ENCODE data around the gene SLC22A5.

The SLC22A5 gene

DNA sequence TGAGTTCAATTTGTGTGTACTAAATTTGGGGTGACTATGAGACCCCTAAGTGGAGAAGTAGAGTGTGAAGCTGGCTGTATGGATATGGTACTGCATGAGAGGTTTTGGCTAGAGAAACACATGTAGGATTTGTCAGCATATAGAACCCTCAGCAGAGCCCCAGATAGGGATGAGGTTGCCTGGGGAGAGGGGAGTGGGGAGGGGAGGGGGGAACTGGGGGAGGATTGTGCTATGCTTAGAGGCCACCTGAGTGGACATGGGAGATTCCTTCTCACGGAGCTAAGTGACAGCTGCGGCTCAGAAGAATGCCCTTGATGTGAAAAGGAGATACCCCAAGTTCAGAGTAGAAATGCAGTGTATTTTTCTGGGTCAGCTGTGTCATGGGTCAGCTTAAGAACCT lies 11.2 kb downstream of the SLC22A5 start:
- Histone ChIP-seq H3K23ac (ENCODE audit: low read length in 2 of 2) (no peak overlapping the region), H3K36me3 (ENCODE audit: control insufficient read depth in 1 of 2, insufficient read depth in 2 of 2, low read depth in 1 of 2, low read length in 2 of 2) (peaks cover 0 to 31% of the 10 kb centered on the region in 2 experiments), H3K79me1 (replicated peaks; ENCODE audit: low read length, poor library complexity, severe bottlenecking) (peaks cover 31% of the 10 kb centered on the region), H3K27me3 (ENCODE audit: control insufficient read depth in 1 of 2, insufficient read depth in 1 of 2, low read length in 2 of 2) (no peaks in the 10 kb centered on the region), H4K8ac (ENCODE audit: low read length) (no peak overlapping the region), H3K4me1 (ENCODE audit: control insufficient read depth, insufficient read depth, low read depth, low read length) (peaks cover 22% of the 10 kb centered on the region), H3K18ac (ENCODE audit: low read depth in 1 of 2, low read length in 2 of 2) (no peak overlapping the region), H3K4me3 (ENCODE audit: insufficient read depth in 1 of 2, low read depth in 1 of 2, low read length in 2 of 2) (no peak overlapping the region), H4K91ac (ENCODE audit: low read length) (no peak overlapping the region), H3K9ac (ENCODE audit: low read length) (no peak overlapping the region), H2BK15ac (ENCODE audit: low read depth, poor library complexity, severe bottlenecking) (no peak overlapping the region), H3K4me2 (ENCODE audit: low read length, poor library complexity, severe bottlenecking) (no peak overlapping the region), H3K14ac (ENCODE audit: low read length in 2 of 2) (no peak overlapping the region), H2BK12ac (ENCODE audit: low read length in 2 of 2) (no peak overlapping the region), H2BK5ac (ENCODE audit: low read depth, low read length, poor library complexity, severe bottlenecking) (no peak overlapping the region), H3K9me3 (ENCODE audit: control insufficient read depth, low read length) (no peaks in the 10 kb centered on the region), H2AFZ (ENCODE audit: low read depth, low read length) (no peak overlapping the region), H2BK120ac (ENCODE audit: low read depth, low read length) (no peak overlapping the region), H3K27ac (ENCODE audit: low read length, poor library complexity, severe bottlenecking) (no peak overlapping the region), H2AK5ac (ENCODE audit: low read length, severe bottlenecking) (no peak overlapping the region), H3K4ac (ENCODE audit: low read depth in 1 of 2, low read length in 2 of 2) (no peak overlapping the region)
- 88% methylated on average over 2 of the region's 2 CpGs for WGBS
- DNase-seq = no peak

DNA sequence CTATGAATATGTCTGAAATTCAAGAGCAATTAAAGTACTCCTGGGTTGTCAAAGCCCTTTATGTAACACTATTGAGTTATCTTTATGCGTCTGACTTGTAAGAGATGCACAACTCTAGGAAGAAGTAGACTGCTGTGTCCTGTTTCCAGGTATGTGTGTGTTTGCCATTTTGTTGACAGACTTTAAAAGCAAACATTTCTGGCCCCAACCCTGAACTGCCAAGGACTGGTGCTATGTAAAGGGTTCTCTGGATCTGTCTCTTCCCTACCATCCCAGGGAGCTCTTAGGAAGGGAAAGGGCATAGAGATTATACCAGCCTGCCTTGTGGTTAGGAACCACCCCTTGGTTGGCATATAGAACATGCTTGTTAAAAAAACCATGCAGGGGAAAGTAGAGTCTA lies 12.1 kb downstream of the SLC22A5 start:
- Histone ChIP-seq H3K27me3 (ENCODE audit: control insufficient read depth in 1 of 2, insufficient read depth in 1 of 2, low read length in 2 of 2) (no peaks in the 10 kb centered on the region), H4K91ac (ENCODE audit: low read length) (no peak overlapping the region), H2BK15ac (ENCODE audit: low read depth, poor library complexity, severe bottlenecking) (no peak overlapping the region), H3K4me1 (ENCODE audit: control insufficient read depth, insufficient read depth, low read depth, low read length) (peaks cover 27% of the 10 kb centered on the region), H3K4me2 (ENCODE audit: low read length, poor library complexity, severe bottlenecking) (no peak overlapping the region), H3K14ac (ENCODE audit: low read length in 2 of 2) (no peak overlapping the region), H2BK5ac (ENCODE audit: low read depth, low read length, poor library complexity, severe bottlenecking) (no peak overlapping the region), H3K27ac (ENCODE audit: low read length, poor library complexity, severe bottlenecking) (no peak overlapping the region), H2BK120ac (ENCODE audit: low read depth, low read length) (no peak overlapping the region), H2AK5ac (ENCODE audit: low read length, severe bottlenecking) (no peak overlapping the region), H3K9me3 (ENCODE audit: control insufficient read depth, low read length) (no peaks in the 10 kb centered on the region), H3K4me3 (ENCODE audit: insufficient read depth in 1 of 2, low read depth in 1 of 2, low read length in 2 of 2) (no peak overlapping the region), H2AFZ (ENCODE audit: low read depth, low read length) (no peak overlapping the region), H3K23ac (ENCODE audit: low read length in 2 of 2) (no peak overlapping the region), H4K8ac (ENCODE audit: low read length) (no peak overlapping the region), H3K4ac (ENCODE audit: low read depth in 1 of 2, low read length in 2 of 2) (no peak overlapping the region), H3K36me3 (ENCODE audit: control insufficient read depth in 1 of 2, insufficient read depth in 2 of 2, low read depth in 1 of 2, low read length in 2 of 2) (peaks cover 0 to 34% of the 10 kb centered on the region in 2 experiments), H3K18ac (ENCODE audit: low read depth in 1 of 2, low read length in 2 of 2) (no peak overlapping the region), H3K9ac (ENCODE audit: low read length) (no peak overlapping the region), H2BK12ac (ENCODE audit: low read length in 2 of 2) (no peak overlapping the region), H3K79me1 (replicated peaks; ENCODE audit: low read length, poor library complexity, severe bottlenecking) (peaks cover 25% of the 10 kb centered on the region)
- WGBS = 100% methylated on average over 1 of the region's 1 CpG
- no peak for DNase-seq

DNA sequence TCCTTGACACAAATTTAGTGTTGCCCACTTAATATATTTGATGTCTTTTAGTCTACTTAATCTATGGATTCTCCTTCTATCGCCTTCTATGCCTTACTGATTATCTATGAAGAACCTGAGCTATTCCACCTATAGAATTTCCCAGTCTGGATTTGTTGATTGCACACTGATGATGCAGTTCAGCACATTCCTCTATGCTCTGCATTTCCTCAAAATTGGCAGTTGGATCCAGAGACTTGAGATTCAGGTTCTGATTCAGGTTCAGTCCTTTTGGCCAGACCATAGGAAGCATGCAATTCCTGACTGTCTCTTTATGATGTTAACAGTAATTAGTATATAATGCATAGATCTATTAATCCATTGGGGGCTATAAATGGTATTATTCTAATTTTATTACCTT lies 13.8 kb downstream of the SLC22A5 start:
- Histone ChIP-seq H2BK12ac (ENCODE audit: low read length in 2 of 2) (no peak overlapping the region), H2BK120ac (ENCODE audit: low read depth, low read length) (no peak overlapping the region), H4K91ac (ENCODE audit: low read length) (no peak overlapping the region), H2AFZ (ENCODE audit: low read depth, low read length) (no peak overlapping the region), H3K9me3 (ENCODE audit: control insufficient read depth, low read length) (no peaks in the 10 kb centered on the region), H2AK5ac (ENCODE audit: low read length, severe bottlenecking) (no peak overlapping the region), H3K4ac (ENCODE audit: low read depth in 1 of 2, low read length in 2 of 2) (no peak overlapping the region), H4K8ac (ENCODE audit: low read length) (no peak overlapping the region), H3K14ac (ENCODE audit: low read length in 2 of 2) (no peak overlapping the region), H3K4me2 (ENCODE audit: low read length, poor library complexity, severe bottlenecking) (no peak overlapping the region), H3K79me1 (replicated peaks; ENCODE audit: low read length, poor library complexity, severe bottlenecking) (peaks cover 11% of the 10 kb centered on the region), H3K23ac (ENCODE audit: low read length in 2 of 2) (no peak overlapping the region), H2BK5ac (ENCODE audit: low read depth, low read length, poor library complexity, severe bottlenecking) (no peak overlapping the region), H3K27me3 (ENCODE audit: control insufficient read depth in 1 of 2, insufficient read depth in 1 of 2, low read length in 2 of 2) (no peaks in the 10 kb centered on the region), H2BK15ac (ENCODE audit: low read depth, poor library complexity, severe bottlenecking) (no peak overlapping the region), H3K36me3 (ENCODE audit: control insufficient read depth in 1 of 2, insufficient read depth in 2 of 2, low read depth in 1 of 2, low read length in 2 of 2) (peaks cover 0 to 32% of the 10 kb centered on the region in 2 experiments), H3K27ac (ENCODE audit: low read length, poor library complexity, severe bottlenecking) (no peak overlapping the region), H3K4me3 (ENCODE audit: insufficient read depth in 1 of 2, low read depth in 1 of 2, low read length in 2 of 2) (no peak overlapping the region), H3K4me1 (ENCODE audit: control insufficient read depth, insufficient read depth, low read depth, low read length) (peaks cover 24% of the 10 kb centered on the region), H3K9ac (ENCODE audit: low read length) (no peak overlapping the region), H3K18ac (ENCODE audit: low read depth in 1 of 2, low read length in 2 of 2) (no peak overlapping the region)
- WGBS = 92% methylated on average over 1 of the region's 1 CpG
- DNase-seq = no peak

DNA sequence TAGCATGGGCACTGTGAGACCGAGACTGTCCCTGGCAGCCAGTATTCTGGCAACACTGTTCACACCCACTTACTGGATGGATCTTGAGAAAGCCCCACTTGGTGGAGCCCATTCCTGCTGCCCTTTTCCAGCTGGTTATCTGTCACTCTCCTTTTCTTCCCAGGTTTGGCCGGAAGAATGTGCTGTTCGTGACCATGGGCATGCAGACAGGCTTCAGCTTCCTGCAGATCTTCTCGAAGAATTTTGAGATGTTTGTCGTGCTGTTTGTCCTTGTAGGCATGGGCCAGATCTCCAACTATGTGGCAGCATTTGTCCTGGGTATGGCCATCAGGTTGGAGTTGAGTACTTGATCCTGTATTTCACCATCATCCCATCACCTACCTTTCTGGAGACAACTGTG lies 14.5 kb downstream of the SLC22A5 start:
- no peak for DNase-seq
- Histone ChIP-seq H2AFZ (ENCODE audit: low read depth, low read length) (no peak overlapping the region), H3K4me3 (ENCODE audit: insufficient read depth in 1 of 2, low read depth in 1 of 2, low read length in 2 of 2) (no peak overlapping the region), H3K4me2 (ENCODE audit: low read length, poor library complexity, severe bottlenecking) (no peak overlapping the region), H3K23ac (ENCODE audit: low read length in 2 of 2) (no peak overlapping the region), H3K9ac (ENCODE audit: low read length) (no peak overlapping the region), H3K27ac (ENCODE audit: low read length, poor library complexity, severe bottlenecking) (no peak overlapping the region), H3K4me1 (ENCODE audit: control insufficient read depth, insufficient read depth, low read depth, low read length) (peaks cover 26% of the 10 kb centered on the region), H3K27me3 (ENCODE audit: control insufficient read depth in 1 of 2, insufficient read depth in 1 of 2, low read length in 2 of 2) (no peaks in the 10 kb centered on the region), H3K36me3 (ENCODE audit: control insufficient read depth in 1 of 2, insufficient read depth in 2 of 2, low read depth in 1 of 2, low read length in 2 of 2) (peaks cover 0 to 32% of the 10 kb centered on the region in 2 experiments), H3K79me1 (replicated peaks; ENCODE audit: low read length, poor library complexity, severe bottlenecking) (peaks cover 11% of the 10 kb centered on the region), H2AK5ac (ENCODE audit: low read length, severe bottlenecking) (no peak overlapping the region), H3K4ac (ENCODE audit: low read depth in 1 of 2, low read length in 2 of 2) (no peak overlapping the region), H2BK120ac (ENCODE audit: low read depth, low read length) (no peak overlapping the region), H3K18ac (ENCODE audit: low read depth in 1 of 2, low read length in 2 of 2) (no peak overlapping the region), H3K9me3 (ENCODE audit: control insufficient read depth, low read length) (no peaks in the 10 kb centered on the region), H3K14ac (ENCODE audit: low read length in 2 of 2) (no peak overlapping the region), H2BK15ac (ENCODE audit: low read depth, poor library complexity, severe bottlenecking) (no peak overlapping the region), H4K91ac (ENCODE audit: low read length) (no peak overlapping the region), H4K8ac (ENCODE audit: low read length) (no peak overlapping the region), H2BK5ac (ENCODE audit: low read depth, low read length, poor library complexity, severe bottlenecking) (no peak overlapping the region), H2BK12ac (ENCODE audit: low read length in 2 of 2) (no peak overlapping the region)
- WGBS = 94% methylated on average over 4 of the region's 5 CpGs

Data from mesenchymal stem cell (in vitro differentiated cells and primary cell).